ENCODE results near the gene ERCC3.

Gene ERCC3

GRCh38 chr2:127256866-127257265 is 37.1 kb downstream of the ERCC3 start:
- TF ChIP-seq CSRNP3 (CRISPR knock-in tag; IDR thresholded peaks at IDR 0.05) (no peak), ARNTL (CRISPR knock-in tag; IDR thresholded peaks at IDR 0.05; ENCODE audit: borderline replicate concordance, low read depth) (no peak), TSHZ2 (CRISPR knock-in tag; IDR thresholded peaks at IDR 0.05) (no peak), ZNF565 (CRISPR knock-in tag; conservative IDR thresholded peaks at IDR 0.05; ENCODE audit: low read depth) (no peak)
- no peak for ATAC-seq

GRCh38 chr2:127256381-127256780 is 37.6 kb downstream of the ERCC3 start:
- no peak for ATAC-seq
- TF ChIP-seq TOX (CRISPR knock-in tag; IDR thresholded peaks at IDR 0.05; ENCODE audit: borderline replicate concordance) (no peak), ARNTL (CRISPR knock-in tag; IDR thresholded peaks at IDR 0.05; ENCODE audit: borderline replicate concordance, low read depth) (no peak), TCF4 (CRISPR knock-in tag; IDR thresholded peaks at IDR 0.05; ENCODE audit: borderline replicate concordance) (no peak), CSDC2 (CRISPR knock-in tag; IDR thresholded peaks at IDR 0.05) (no peak), OSR1 (CRISPR knock-in tag; IDR thresholded peaks at IDR 0.05) (no peak), CREB5 (CRISPR knock-in tag; IDR thresholded peaks at IDR 0.05; ENCODE audit: low read depth) (no peak), BACH2 (CRISPR knock-in tag; IDR thresholded peaks at IDR 0.05; ENCODE audit: borderline replicate concordance) (no peak), ZFP30 (CRISPR knock-in tag; IDR thresholded peaks at IDR 0.05) (no peak), RARB (CRISPR knock-in tag; IDR thresholded peaks at IDR 0.05) (no peak)

GRCh38 chr2:127255721-127256120 is 38.2 kb downstream of the ERCC3 start:
- ATAC-seq, result no peak
- TF ChIP-seq SNAI2 (CRISPR knock-in tag; IDR thresholded peaks at IDR 0.05), result no peak
- no peak for TF ChIP-seq CSRNP3 (CRISPR knock-in tag; IDR thresholded peaks at IDR 0.05)
- no peak for TF ChIP-seq ZC3H10 (CRISPR knock-in tag; IDR thresholded peaks at IDR 0.05)
- no peak for TF ChIP-seq OSR1 (CRISPR knock-in tag; IDR thresholded peaks at IDR 0.05)
- no peak for TF ChIP-seq RARB (CRISPR knock-in tag; IDR thresholded peaks at IDR 0.05)
- TF ChIP-seq PATZ1 (CRISPR knock-in tag; IDR thresholded peaks at IDR 0.05; ENCODE audit: borderline replicate concordance), result no peak
- TF ChIP-seq CREB5 (CRISPR knock-in tag; IDR thresholded peaks at IDR 0.05; ENCODE audit: low read depth), result no peak

GRCh38 chr2:127255146-127255545 is 38.8 kb downstream of the ERCC3 start:
- no peak for ATAC-seq
- TF ChIP-seq OSR1 (CRISPR knock-in tag; IDR thresholded peaks at IDR 0.05) (no peak), RARB (CRISPR knock-in tag; IDR thresholded peaks at IDR 0.05) (no peak), BACH2 (CRISPR knock-in tag; IDR thresholded peaks at IDR 0.05; ENCODE audit: borderline replicate concordance) (no peak), ZNF8 (CRISPR knock-in tag; IDR thresholded peaks at IDR 0.05) (no peak), CSDC2 (CRISPR knock-in tag; IDR thresholded peaks at IDR 0.05) (no peak), PATZ1 (CRISPR knock-in tag; IDR thresholded peaks at IDR 0.05; ENCODE audit: borderline replicate concordance) (no peak), TSHZ2 (CRISPR knock-in tag; IDR thresholded peaks at IDR 0.05) (no peak), ZC3H10 (CRISPR knock-in tag; IDR thresholded peaks at IDR 0.05) (no peak)
